Coronary artery (tissue), 2 donors: ENCODE data around the gene LMAN1L.

Experiments
- DNase-seq: peaks from one replicate; pipeline ENCODE4 v3.0.0-alpha.2; 2017; ENCODE audit warnings: low spot score
- H3K27ac ChIP-seq, 2 donors: fragments of 200-600 bp; sonication (generic); one replicate each; pipeline ENCODE4 v1.5.1; 2016 to 2019
- H3K4me3 ChIP-seq: fragments of 200-600 bp; sonication (generic); 2 replicates; pipeline ENCODE4 v1.5.1; 2016; ENCODE audit warnings: mild to moderate bottlenecking, moderate library complexity
- CTCF ChIP-seq: fragments of 200-600 bp; sonication (generic); IDR thresholded peaks from one replicate; pipeline ENCODE4 v1.5.1; 2019; ENCODE audit warnings: antibody characterized with exemption

The LMAN1L gene

GRCh38 chr15:74832826-74833225 lies 20.2 kb downstream of the LMAN1L start:
- DNase-seq = no peak
- no peak for TF ChIP-seq CTCF
- Histone ChIP-seq H3K4me3 (no peak overlapping the region), H3K27ac (no peak overlapping the region)

DNA sequence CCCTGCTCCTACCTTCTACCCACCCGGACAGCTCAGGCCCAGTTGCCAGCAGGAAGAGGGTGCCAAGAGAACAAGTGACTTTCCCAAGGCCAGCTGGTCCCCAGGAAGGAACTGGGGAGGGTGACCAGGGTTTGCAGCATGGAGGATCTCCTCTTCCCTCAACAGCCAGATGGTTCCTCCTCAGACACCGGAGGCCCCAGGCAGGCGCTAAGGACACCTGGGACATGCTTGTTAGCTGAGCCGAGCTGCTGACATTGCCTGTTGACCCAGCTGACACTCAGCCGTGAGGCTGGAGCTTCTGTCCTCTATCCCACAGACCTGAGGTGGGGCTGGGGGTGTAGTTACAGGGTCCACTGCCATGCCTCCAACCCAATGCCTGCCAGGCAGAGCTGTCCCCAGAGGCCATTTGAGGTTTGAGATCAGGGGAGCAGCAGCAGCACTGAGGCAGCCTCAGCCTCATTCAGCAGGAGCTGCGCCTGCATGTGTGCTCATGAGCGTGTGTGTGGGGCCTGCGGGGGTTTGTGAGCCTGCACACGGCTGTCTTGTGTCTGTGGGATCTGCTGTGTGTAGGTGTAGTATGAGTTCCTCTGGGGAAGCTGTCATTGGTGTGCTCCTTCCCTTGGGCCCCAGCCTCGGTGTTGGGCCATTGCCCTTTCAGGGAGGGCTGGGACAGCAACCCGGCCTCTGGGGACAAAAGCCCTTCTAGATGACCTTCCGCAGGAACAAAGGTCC lies 20.9 kb downstream of the LMAN1L start:
- no peak for TF ChIP-seq CTCF
- no peak overlapping the region for H3K4me3 ChIP-seq
- no peak for DNase-seq
- H3K27ac ChIP-seq = no peak overlapping the region

GRCh38 chr15:74835312-74835823 lies 22.7 kb downstream of the LMAN1L start:
- DNase-seq = no peak
- Histone ChIP-seq H3K27ac (no peak overlapping the region), H3K4me3 (no peak overlapping the region)
- TF ChIP-seq CTCF = peak; percentile 38

DNA sequence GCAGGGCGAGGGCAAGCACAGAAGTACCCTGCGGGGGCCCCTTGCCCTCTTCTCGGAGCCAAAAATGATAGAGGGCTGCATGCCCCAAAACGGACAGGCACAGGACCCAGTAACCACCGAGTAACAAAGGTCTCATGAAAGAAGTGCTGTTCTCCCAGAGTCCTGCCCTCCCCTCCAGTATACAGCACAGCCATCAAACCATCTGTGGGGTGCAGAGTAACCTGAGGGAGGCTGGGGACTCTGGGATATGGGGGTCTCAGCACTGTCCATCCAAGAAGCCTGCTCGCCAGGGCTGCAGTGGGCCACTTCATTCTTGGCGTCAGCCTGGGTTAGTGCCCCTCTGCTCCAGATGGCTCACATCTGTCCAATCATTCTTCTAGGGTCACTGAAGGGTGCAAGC lies 24.2 kb downstream of the LMAN1L start:
- no peak for TF ChIP-seq CTCF
- no peak overlapping the region for H3K4me3 ChIP-seq
- no peak overlapping the region for H3K27ac ChIP-seq
- no peak for DNase-seq

DNA sequence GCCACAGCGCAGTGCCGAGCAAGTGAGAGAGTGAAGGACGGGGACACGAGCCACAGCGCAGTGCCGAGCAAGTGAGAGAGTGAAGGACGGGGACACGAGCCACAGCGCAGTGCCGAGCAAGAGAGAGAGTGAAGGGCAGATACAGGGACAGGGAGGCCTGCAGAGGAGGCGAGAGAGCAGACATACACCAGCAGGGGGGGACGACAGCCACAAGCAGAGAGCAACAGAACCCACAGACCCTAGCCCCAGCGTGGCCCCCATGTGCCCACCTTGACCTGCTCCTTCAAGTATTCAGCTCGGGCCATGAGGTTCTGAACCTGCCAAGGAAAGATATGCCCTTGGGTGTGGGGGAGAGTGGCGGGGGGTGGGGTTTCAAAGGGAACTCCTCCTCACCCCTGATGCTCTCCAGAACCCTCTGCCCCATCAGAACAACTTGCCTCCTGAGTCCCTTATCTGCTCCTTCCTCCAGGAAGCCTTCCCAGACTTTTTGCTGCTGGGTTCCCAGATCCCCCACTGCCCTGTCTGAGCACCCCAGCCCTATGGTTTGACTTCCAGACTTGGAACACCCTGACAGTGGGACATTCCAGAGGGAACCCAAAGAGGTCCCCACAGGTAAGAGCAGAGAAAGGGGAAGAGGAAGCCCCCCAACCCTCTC lies 25.0 kb downstream of the LMAN1L start:
- no peak for TF ChIP-seq CTCF
- H3K4me3 ChIP-seq = no peak overlapping the region
- DNase-seq = no peak
- H3K27ac ChIP-seq = no peak overlapping the region

DNA sequence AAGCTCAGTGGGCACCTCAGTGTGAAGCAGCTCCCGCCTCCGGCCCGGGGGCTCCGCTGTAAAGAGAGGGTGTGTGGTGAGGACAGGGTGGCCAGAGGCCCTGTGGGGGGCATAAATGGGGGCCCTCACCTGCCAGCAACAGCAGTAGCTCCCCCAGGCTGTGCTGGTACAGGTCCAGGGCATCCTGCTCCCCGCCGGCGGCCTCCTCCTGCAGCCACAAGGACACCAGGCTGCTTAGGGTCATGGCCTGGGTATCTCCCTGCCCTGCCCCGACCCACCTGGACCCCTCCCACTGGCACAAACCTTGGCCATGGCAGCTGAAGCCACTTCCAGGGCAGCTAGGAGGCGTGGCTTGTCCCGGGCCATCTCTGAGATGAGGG lies 25.5 kb downstream of the LMAN1L start:
- Histone ChIP-seq H3K27ac (no peak overlapping the region), H3K4me3 (no peak overlapping the region)
- no peak for TF ChIP-seq CTCF
- no peak for DNase-seq
